ENCODE data around the gene GSG1L. TPM values are rescaled to one million over a fixed set of nuclear protein-coding genes. Genes with fewer than 3 reads are reported as not detected.
A peak's percentile ranks its signal among the peaks of the same experiment; 100 is the strongest.

GSG1L gene
- polyA plus RNA-seq, 1 donor (not counting 4 experiments of a cell fraction or from before 2014, with no cell fraction given) = not detected

DNA sequence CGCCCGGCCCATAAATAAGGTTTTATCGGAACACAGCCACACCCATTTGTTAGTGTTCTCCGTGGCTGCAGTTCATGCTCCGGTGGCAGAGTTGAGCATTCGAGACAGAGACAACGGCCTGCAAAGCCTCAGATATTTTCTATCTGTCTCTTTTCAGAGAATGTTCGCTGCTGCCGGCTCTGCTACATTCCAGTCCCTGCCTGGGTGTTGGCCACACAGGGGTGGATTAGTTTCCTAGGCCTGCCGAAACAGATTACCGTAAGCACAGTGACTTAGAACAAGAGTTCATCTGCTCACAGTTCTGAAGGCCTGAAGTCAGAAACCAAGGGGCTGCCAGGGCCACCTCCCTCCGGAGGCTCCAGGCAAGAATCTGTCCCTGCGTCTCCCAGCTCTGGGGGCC lies 19.1 kb upstream of the GSG1L start:
- H3K27me3 ChIP-seq (ENCODE audit: control insufficient read depth, extremely low read depth, insufficient read depth, low read length) = no peaks in the 10 kb centered on the region
- H3K4me1 ChIP-seq (ENCODE audit: control insufficient read depth, extremely low read depth, insufficient read depth, low read length) = peaks cover 7% of the 10 kb centered on the region
- no peak overlapping the region for H3K27ac ChIP-seq (ENCODE audit: control insufficient read depth, insufficient read depth, low read length)
- dilution Hi-C loops (cut with MboI; ENCODE audit: extremely low pct_ligation_motif_present, low sequenced_read_pairs) = no loop called here
- FAIRE-seq = peak; percentile 63
- H3K36me3 ChIP-seq (ENCODE audit: control insufficient read depth in 2 of 2, extremely low read depth in 1 of 2, insufficient read depth in 2 of 2, low read length in 2 of 2) = no peaks in the 10 kb centered on the region
- H3K9me1 ChIP-seq (ENCODE audit: control insufficient read depth, extremely low read depth, insufficient read depth, low read length) = no peaks in the 10 kb centered on the region
- no peak overlapping the region for H3K4me3 ChIP-seq (ENCODE audit: control insufficient read depth in 2 of 3, extremely low read depth in 1 of 3, insufficient read depth in 2 of 3, low read depth in 1 of 3, low read length in 3 of 3)
- H3K4me2 ChIP-seq (ENCODE audit: control insufficient read depth, extremely low read depth, insufficient read depth, low read depth, low read length) = peak overlapping the region; percentile 63
- no peaks in the 10 kb centered on the region for H4K20me1 ChIP-seq (ENCODE audit: control insufficient read depth, extremely low read depth, insufficient read depth, low read length)
- no peaks in the 10 kb centered on the region for H3K79me2 ChIP-seq (ENCODE audit: control insufficient read depth, insufficient read depth, low read length)
- no peak for TF ChIP-seq EZH2 (IDR thresholded peaks at IDR 0.05; ENCODE audit: low read length)
- TF ChIP-seq, protein P1, sequence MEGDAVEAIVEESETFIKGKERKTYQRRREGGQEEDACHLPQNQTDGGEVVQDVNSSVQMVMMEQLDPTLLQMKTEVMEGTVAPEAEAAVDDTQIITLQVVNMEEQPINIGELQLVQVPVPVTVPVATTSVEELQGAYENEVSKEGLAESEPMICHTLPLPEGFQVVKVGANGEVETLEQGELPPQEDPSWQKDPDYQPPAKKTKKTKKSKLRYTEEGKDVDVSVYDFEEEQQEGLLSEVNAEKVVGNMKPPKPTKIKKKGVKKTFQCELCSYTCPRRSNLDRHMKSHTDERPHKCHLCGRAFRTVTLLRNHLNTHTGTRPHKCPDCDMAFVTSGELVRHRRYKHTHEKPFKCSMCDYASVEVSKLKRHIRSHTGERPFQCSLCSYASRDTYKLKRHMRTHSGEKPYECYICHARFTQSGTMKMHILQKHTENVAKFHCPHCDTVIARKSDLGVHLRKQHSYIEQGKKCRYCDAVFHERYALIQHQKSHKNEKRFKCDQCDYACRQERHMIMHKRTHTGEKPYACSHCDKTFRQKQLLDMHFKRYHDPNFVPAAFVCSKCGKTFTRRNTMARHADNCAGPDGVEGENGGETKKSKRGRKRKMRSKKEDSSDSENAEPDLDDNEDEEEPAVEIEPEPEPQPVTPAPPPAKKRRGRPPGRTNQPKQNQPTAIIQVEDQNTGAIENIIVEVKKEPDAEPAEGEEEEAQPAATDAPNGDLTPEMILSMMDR (optimal IDR thresholded peaks at IDR 0.05 in 1 of 3, IDR thresholded peaks at IDR 0.05 in 1 of 3, conservative IDR thresholded peaks at IDR 0.05 in 1 of 3; ENCODE audit: extremely low read depth in 1 of 3, insufficient read depth in 2 of 3, low read length in 3 of 3) = no peak
- no peak overlapping the region for H2AFZ ChIP-seq (ENCODE audit: control insufficient read depth, low read length)
- peak overlapping the region; percentile 2 for H3K9ac ChIP-seq (ENCODE audit: control insufficient read depth, extremely low read depth, insufficient read depth, low read length)
- no peak for DNase-seq (ENCODE audit: low read depth, low spot score)
- H3K9me3 ChIP-seq (ENCODE audit: control insufficient read depth, low read depth, low read length) = no peaks in the 10 kb centered on the region

DNA sequence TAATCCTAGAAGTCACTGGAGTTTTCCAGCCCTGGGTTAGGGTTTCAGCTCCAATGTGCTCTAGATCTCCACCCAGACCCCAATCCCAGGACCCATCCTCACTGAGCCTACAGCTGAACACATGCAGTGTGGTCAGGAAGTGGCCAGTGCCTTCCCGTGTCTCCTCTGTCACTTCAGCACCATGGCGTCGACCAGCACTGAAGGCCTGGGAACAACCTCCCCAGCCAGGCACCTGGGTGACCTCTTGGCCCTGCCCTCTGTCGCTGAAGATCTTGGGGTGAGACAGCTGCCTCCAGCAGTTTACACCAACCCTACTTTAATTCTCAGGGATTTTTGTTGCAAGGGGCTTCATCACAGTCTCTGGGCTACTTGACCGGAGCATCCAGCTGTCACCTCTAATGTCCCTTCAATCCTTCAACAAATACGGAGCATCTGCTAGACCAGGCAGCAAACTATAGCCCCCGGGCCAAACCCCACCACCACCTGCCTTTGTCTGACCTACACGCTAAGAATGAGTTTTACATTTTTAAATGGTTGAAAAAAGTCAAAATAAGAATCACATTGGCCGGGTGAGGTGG lies 18.0 kb upstream of the GSG1L start:
- no peak overlapping the region for H3K4me3 ChIP-seq (ENCODE audit: control insufficient read depth in 2 of 3, extremely low read depth in 1 of 3, insufficient read depth in 2 of 3, low read depth in 1 of 3, low read length in 3 of 3)
- TF ChIP-seq EZH2 (IDR thresholded peaks at IDR 0.05; ENCODE audit: low read length) = no peak
- TF ChIP-seq, protein P1 (optimal IDR thresholded peaks at IDR 0.05 in 1 of 3, IDR thresholded peaks at IDR 0.05 in 1 of 3, conservative IDR thresholded peaks at IDR 0.05 in 1 of 3; ENCODE audit: extremely low read depth in 1 of 3, insufficient read depth in 2 of 3, low read length in 3 of 3) = no peak
- dilution Hi-C loops (cut with MboI; ENCODE audit: extremely low pct_ligation_motif_present, low sequenced_read_pairs) = no loop called here

More for the DNA sequence above, 18.0 kb upstream of the GSG1L start:
- no peak for FAIRE-seq
- no peaks in the 10 kb centered on the region for H4K20me1 ChIP-seq (ENCODE audit: control insufficient read depth, extremely low read depth, insufficient read depth, low read length)
- H3K9me3 ChIP-seq (ENCODE audit: control insufficient read depth, low read depth, low read length) = no peaks in the 10 kb centered on the region
- peaks cover 7% of the 10 kb centered on the region for H3K4me1 ChIP-seq (ENCODE audit: control insufficient read depth, extremely low read depth, insufficient read depth, low read length)
- H3K9me1 ChIP-seq (ENCODE audit: control insufficient read depth, extremely low read depth, insufficient read depth, low read length) = no peaks in the 10 kb centered on the region
- H3K27me3 ChIP-seq (ENCODE audit: control insufficient read depth, extremely low read depth, insufficient read depth, low read length) = no peaks in the 10 kb centered on the region
- H3K79me2 ChIP-seq (ENCODE audit: control insufficient read depth, insufficient read depth, low read length) = no peaks in the 10 kb centered on the region
- no peak overlapping the region for H3K9ac ChIP-seq (ENCODE audit: control insufficient read depth, extremely low read depth, insufficient read depth, low read length)
- no peaks in the 10 kb centered on the region for H3K36me3 ChIP-seq (ENCODE audit: control insufficient read depth in 2 of 2, extremely low read depth in 1 of 2, insufficient read depth in 2 of 2, low read length in 2 of 2)
- no peak overlapping the region for H3K27ac ChIP-seq (ENCODE audit: control insufficient read depth, insufficient read depth, low read length)
- no peak overlapping the region for H3K4me2 ChIP-seq (ENCODE audit: control insufficient read depth, extremely low read depth, insufficient read depth, low read depth, low read length)
- no peak overlapping the region for H2AFZ ChIP-seq (ENCODE audit: control insufficient read depth, low read length)
- no peak for DNase-seq (ENCODE audit: low read depth, low spot score)

Data from keratinocyte (primary cell).